Astrocyte (in vitro differentiated cells and primary cell): Measurements from ENCODE around the gene VENTX. TPM values are rescaled to one million over a fixed set of nuclear protein-coding genes. Genes with fewer than 3 reads are reported as not detected.
A peak's percentile ranks its signal among the peaks of the same experiment; 100 is the strongest.

Experiments used
- DNase-seq: peaks from one replicate; pipeline ENCODE4 v3.0.0-alpha.2; 2010; ENCODE audit warnings: low read depth
- FAIRE-seq: peaks from 2 replicates; lab custom pipeline; 2011; peaks lifted over from hg19 to GRCh38; lab: Jason Lieb, UNC
- H2AFZ ChIP-seq: 2 replicates; pipeline ENCODE4 v1.6.0; 2012; ENCODE audit warnings: low read depth, low read length, inconsistent platforms
- H3K27ac ChIP-seq: 2 replicates; pipeline ENCODE4 v1.5.1; 2011; ENCODE audit warnings: low read depth, low read length, inconsistent platforms
- H3K27me3 ChIP-seq: 2 replicates; pipeline ENCODE4 v1.6.0; 2011; ENCODE audit warnings: low read length, inconsistent platforms; ENCODE audit not compliant: insufficient read depth
- H3K36me3 ChIP-seq: 2 replicates; pipeline ENCODE4 v1.5.1; 2011; ENCODE audit warnings: low read length, inconsistent platforms; ENCODE audit not compliant: insufficient read depth
- H3K4me1 ChIP-seq: 2 replicates; pipeline ENCODE4 v1.5.1; 2011; ENCODE audit warnings: low read length, inconsistent platforms; ENCODE audit not compliant: insufficient read depth
- H3K4me2 ChIP-seq: 2 replicates; pipeline ENCODE4 v1.6.0; 2012; ENCODE audit warnings: low read length, inconsistent platforms
- H3K4me3 ChIP-seq: 2 replicates; pipeline ENCODE4 v1.5.1; 2011; ENCODE audit warnings: low read depth, mild to moderate bottlenecking, low read length, inconsistent platforms; ENCODE audit not compliant: insufficient read depth
- H3K79me2 ChIP-seq: 2 replicates; pipeline ENCODE4 v1.6.0; 2012; ENCODE audit warnings: mild to moderate bottlenecking, low read length, inconsistent platforms; ENCODE audit not compliant: insufficient read depth
- H3K9ac ChIP-seq: 2 replicates; pipeline ENCODE4 v1.6.0; 2012; ENCODE audit warnings: mild to moderate bottlenecking, low read length, inconsistent platforms
- H3K9me3 ChIP-seq: 2 replicates; pipeline ENCODE4 v1.5.1; 2012; ENCODE audit warnings: low read depth, mild to moderate bottlenecking, low read length, inconsistent platforms; ENCODE audit not compliant: insufficient read depth
- H4K20me1 ChIP-seq: 2 replicates; pipeline ENCODE4 v1.6.0; 2012; ENCODE audit warnings: low read length, inconsistent platforms; ENCODE audit not compliant: insufficient read depth
- H3K27ac Mint-ChIP-seq: one replicate; pipeline ENCODE4 v1.8.0; 2021; ENCODE audit warnings: mild to moderate bottlenecking, mixed read lengths; ENCODE audit not compliant: unreplicated experiment
- H3K27me3 Mint-ChIP-seq: one replicate; pipeline ENCODE4 v1.8.0; 2021; ENCODE audit warnings: low read depth, mixed read lengths; ENCODE audit not compliant: unreplicated experiment
- H3K36me3 Mint-ChIP-seq: one replicate; pipeline ENCODE4 v1.8.0; 2021; ENCODE audit warnings: low read depth, mixed read lengths; ENCODE audit not compliant: unreplicated experiment
- H3K4me1 Mint-ChIP-seq: one replicate; pipeline ENCODE4 v1.8.0; 2021; ENCODE audit warnings: low read depth, mixed read lengths; ENCODE audit not compliant: unreplicated experiment
- H3K4me3 Mint-ChIP-seq: one replicate; pipeline ENCODE4 v1.8.0; 2021; ENCODE audit warnings: mild to moderate bottlenecking, moderate library complexity, mixed read lengths; ENCODE audit not compliant: unreplicated experiment
- H3K9me3 Mint-ChIP-seq: one replicate; pipeline ENCODE4 v1.8.0; 2021; ENCODE audit warnings: mild to moderate bottlenecking, mixed read lengths; ENCODE audit not compliant: unreplicated experiment
- CTCF ChIP-seq: IDR thresholded peaks from 2 replicates; pipeline ENCODE4 v1.5.1; 2011; ENCODE audit warnings: low read depth, mild to moderate bottlenecking, inconsistent platforms, low read length, moderate library complexity; ENCODE audit not compliant: insufficient read depth
- EZH2 ChIP-seq: IDR thresholded peaks from 2 replicates; pipeline ENCODE4 v1.6.1; 2012; ENCODE audit warnings: mild to moderate bottlenecking, low read length, inconsistent platforms; ENCODE audit not compliant: insufficient read depth
- total RNA-seq: library from RNA; stranded (reverse); gene quantifications from 2 replicates; pipeline ENCODE4 v1.2.1, GENCODE V29; 2021

The VENTX gene
- total RNA-seq, 1 donor from 2014 or later = 0.11 TPM

GRCh38 chr10:133207041-133207600, 30.5 kb upstream of the VENTX start:
- Histone ChIP-seq H3K4me2 (no peak overlapping the region), H3K4me1 (no peaks in the 10 kb centered on the region), H4K20me1 (no peaks in the 10 kb centered on the region), H3K4me3 (no peak overlapping the region), H3K9me3 (peaks cover 5% of the 10 kb centered on the region), H3K79me2 (no peaks in the 10 kb centered on the region), H2AFZ (no peak overlapping the region), H3K27me3 (no peaks in the 10 kb centered on the region), H3K9ac (no peak overlapping the region), H3K36me3 (no peaks in the 10 kb centered on the region), H3K27ac (no peak overlapping the region)
- FAIRE-seq (no peak), DNase-seq (no peak)
- Mint-ChIP-seq H3K27me3 (peaks cover 10% of the 10 kb centered on the region), H3K9me3 (no peaks in the 10 kb centered on the region), H3K4me1 (no peaks in the 10 kb centered on the region), H3K36me3 (no peaks in the 10 kb centered on the region), H3K4me3 (no peak overlapping the region), H3K27ac (peak overlapping the region; percentile 26)
- TF ChIP-seq EZH2 (no peak), CTCF (no peak)

GRCh38 chr10:133207627-133208026, 30.0 kb upstream of the VENTX start:
- Mint-ChIP-seq H3K9me3 (no peaks in the 10 kb centered on the region), H3K4me1 (no peaks in the 10 kb centered on the region), H3K36me3 (no peaks in the 10 kb centered on the region), H3K27me3 (peaks cover 11% of the 10 kb centered on the region), H3K4me3 (no peak overlapping the region), H3K27ac (no peak overlapping the region)
- H3K36me3 ChIP-seq = no peaks in the 10 kb centered on the region
- TF ChIP-seq EZH2 = no peak
- no peak for TF ChIP-seq CTCF
- no peak overlapping the region for H3K4me2 ChIP-seq
- H3K4me3 ChIP-seq = no peak overlapping the region
- DNase-seq (no peak), FAIRE-seq (no peak)
- no peak overlapping the region for H2AFZ ChIP-seq
- H3K4me1 ChIP-seq = no peaks in the 10 kb centered on the region
- peaks cover 5% of the 10 kb centered on the region for H3K9me3 ChIP-seq
- H3K27ac ChIP-seq = no peak overlapping the region
- no peak overlapping the region for H3K9ac ChIP-seq
- no peaks in the 10 kb centered on the region for H3K27me3 ChIP-seq
- H4K20me1 ChIP-seq = no peaks in the 10 kb centered on the region
- H3K79me2 ChIP-seq = no peaks in the 10 kb centered on the region

- peaks cover 5% of the 10 kb centered on the region for H3K9me3 ChIP-seq
These were observed 29.2 kb upstream of the VENTX start for GRCh38 chr10:133208466-133208865.

More at GRCh38 chr10:133208466-133208865, 29.2 kb upstream of the VENTX start:
- no peaks in the 10 kb centered on the region for H3K36me3 ChIP-seq
- H2AFZ ChIP-seq = no peak overlapping the region
- H3K27ac ChIP-seq = no peak overlapping the region
- no peaks in the 10 kb centered on the region for H3K4me1 ChIP-seq
- no peak overlapping the region for H3K4me2 ChIP-seq
- Mint-ChIP-seq H3K27ac (no peak overlapping the region), H3K9me3 (no peaks in the 10 kb centered on the region), H3K4me3 (no peak overlapping the region), H3K4me1 (no peaks in the 10 kb centered on the region), H3K36me3 (no peaks in the 10 kb centered on the region), H3K27me3 (peaks cover 11% of the 10 kb centered on the region)
- no peaks in the 10 kb centered on the region for H3K27me3 ChIP-seq
- FAIRE-seq (no peak), DNase-seq (no peak)
- H4K20me1 ChIP-seq = no peaks in the 10 kb centered on the region
- no peaks in the 10 kb centered on the region for H3K79me2 ChIP-seq
- TF ChIP-seq CTCF = no peak
- no peak for TF ChIP-seq EZH2
- no peak overlapping the region for H3K9ac ChIP-seq
- no peak overlapping the region for H3K4me3 ChIP-seq
